Stimulated activated CD8-positive, alpha-beta memory T cell treated with anti-CD3 and anti-CD28 coated beads, Interleukin-7, amount 100 ng/mL, for 24 hours (primary cell): Measurements from ENCODE around the gene SMPX.

Experiments used
- DNase-seq: peaks from one replicate; pipeline ENCODE4 v3.0.0-alpha.2; 2020; ENCODE audit warnings: low read depth

Gene SMPX

DNA sequence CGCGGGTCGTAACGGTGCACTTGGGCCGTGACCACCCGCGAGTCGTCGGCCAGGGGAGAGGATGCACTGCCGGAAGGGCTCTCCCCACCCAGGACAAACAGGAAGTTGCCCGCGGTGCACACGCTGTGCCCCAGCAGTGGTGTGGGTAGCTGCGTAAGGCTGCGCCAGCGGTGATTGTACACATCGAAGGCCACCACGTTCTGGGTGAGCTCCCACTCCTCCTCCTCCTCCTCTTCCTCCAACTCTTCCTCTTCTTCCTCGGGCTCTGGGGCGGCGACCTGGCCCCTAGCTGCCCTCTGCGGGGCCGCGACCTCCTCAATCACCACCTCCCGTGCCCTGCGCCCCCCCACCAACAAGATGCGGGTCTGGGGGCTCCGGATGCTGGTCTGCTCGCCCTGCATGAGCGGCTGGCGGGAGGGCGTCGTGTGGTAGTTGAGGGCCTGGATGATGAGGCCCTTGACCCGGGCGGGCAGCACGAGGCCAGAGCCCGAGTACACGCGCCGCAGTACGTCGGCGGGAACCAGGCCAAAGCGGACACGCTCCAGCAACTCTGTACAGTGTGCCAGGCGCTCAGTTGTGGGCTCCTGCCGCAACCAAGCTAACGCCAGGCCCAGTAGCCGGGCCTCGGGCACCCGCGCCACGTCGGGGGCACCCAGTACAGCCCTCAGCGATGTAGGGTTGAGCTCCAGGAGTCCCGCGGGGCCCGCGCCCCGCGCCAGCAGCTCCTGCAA is 101.2 kb downstream of the SMPX start:
- no peak for DNase-seq
